ENCODE measurements around the gene GABRG3.

- TF ChIP-seq CTCF (IDR thresholded peaks at IDR 0.05) (no peak), PBX3 (IDR thresholded peaks at IDR 0.05) (no peak), NR3C1 (IDR thresholded peaks at IDR 0.05) (no peak), PHF8 (IDR thresholded peaks at IDR 0.05; ENCODE audit: borderline replicate concordance, low read depth) (no peak), KDM5A (IDR thresholded peaks at IDR 0.05) (no peak), CBX8 (IDR thresholded peaks at IDR 0.05) (no peak), RCOR1 (IDR thresholded peaks at IDR 0.05; ENCODE audit: low read depth, low read length) (no peak), POLR2A (IDR thresholded peaks at IDR 0.05; ENCODE audit: low read length) (no peak), CEBPB (IDR thresholded peaks at IDR 0.05) (no peak), HEYL (CRISPR knock-in tag; IDR thresholded peaks at IDR 0.05) (no peak), REST (IDR thresholded peaks at IDR 0.05) (no peak), EP300 (IDR thresholded peaks at IDR 0.05) (no peak), JUN (IDR thresholded peaks at IDR 0.05) (no peak)
Measured at GRCh38 chr15:26972636-26973035, 1.7 kb downstream of the GABRG3 start.
